Activated CD8-positive, alpha-beta memory T cell treated with anti-CD3 and anti-CD28 coated beads, Interleukin-2, amount 50 U/mL, for 1 hour (primary cell): Measurements from ENCODE around the gene MRPL21.
"Not testable (repeated sequence)": the region's sequence is repeated elsewhere in the genome, so short reads cannot be mapped to it uniquely, and the experiment has no call there.

Source experiments
- DNase-seq: peaks from one replicate; pipeline ENCODE4 v3.0.0-alpha.2; 2020; ENCODE audit errors: extremely low read depth

Gene MRPL21

GRCh38 chr11:68911731-68912130, 8.1 kb upstream of the MRPL21 start:
- no peak for DNase-seq

- DNase-seq = no peak
Observed at GRCh38 chr11:68910965-68911364, 7.3 kb upstream of the MRPL21 start.

- DNase-seq = no peak
Observed at GRCh38 chr11:68908273-68908672, 4.6 kb upstream of the MRPL21 start.

GRCh38 chr11:68905421-68906360, 2.1 kb upstream of the MRPL21 start:
- no peak for DNase-seq

GRCh38 chr11:68904248-68904847, 716 bp upstream of the MRPL21 start:
- no peak for DNase-seq

- DNase-seq = no peak
Observed at GRCh38 chr11:68900835-68901381, 2.7 kb downstream of the MRPL21 start.

GRCh38 chr11:68897441-68897840, 6.2 kb downstream of the MRPL21 start:
- DNase-seq = no peak

- DNase-seq = no peak
Observed at GRCh38 chr11:68896171-68896959, 7.3 kb downstream of the MRPL21 start.

GRCh38 chr11:68893282-68893681, 10.3 kb downstream of the MRPL21 start:
- no peak for DNase-seq

GRCh38 chr11:68892576-68892975, 11.1 kb downstream of the MRPL21 start:
- DNase-seq = no peak

- no peak for DNase-seq
Observed at GRCh38 chr11:68891351-68891948, 12.2 kb downstream of the MRPL21 start.

- DNase-seq = no peak
Observed at GRCh38 chr11:68890490-68891231, 13.0 kb downstream of the MRPL21 start.

- no peak for DNase-seq
Observed at GRCh38 chr11:68889948-68890446, 13.6 kb downstream of the MRPL21 start.

- DNase-seq = not testable (repeated sequence)
Observed at GRCh38 chr11:68884827-68885226, 18.8 kb downstream of the MRPL21 start.

GRCh38 chr11:68882391-68882790, 21.2 kb downstream of the MRPL21 start:
- no peak for DNase-seq

- DNase-seq = no peak
Observed at GRCh38 chr11:68881320-68881719, 22.3 kb downstream of the MRPL21 start.

- no peak for DNase-seq
Observed at GRCh38 chr11:68880851-68881250, 22.8 kb downstream of the MRPL21 start.

GRCh38 chr11:68878022-68878421, 25.6 kb downstream of the MRPL21 start:
- no peak for DNase-seq

GRCh38 chr11:68872216-68873003, 31.2 kb downstream of the MRPL21 start:
- DNase-seq = no peak

- no peak for DNase-seq
Observed at GRCh38 chr11:68870470-68870869, 33.2 kb downstream of the MRPL21 start.
